Epithelial cell of proximal tubule (primary cell): ENCODE results near the gene NDUFA6. TPM values are rescaled to one million over a fixed set of nuclear protein-coding genes. Genes with fewer than 3 reads are reported as not detected.
"Not testable (repeated sequence)": the region's sequence is repeated elsewhere in the genome, so short reads cannot be mapped to it uniquely, and the experiment has no call there.

Source experiments
- DNase-seq: peaks from one replicate; pipeline ENCODE4 v3.0.0-alpha.2; 2011; ENCODE audit warnings: low read depth
- H3K4me3 ChIP-seq: 2 replicates; pipeline ENCODE4 v1.5.1; 2011; ENCODE audit warnings: low read depth, mild to moderate bottlenecking, low read length
- CTCF ChIP-seq: conservative IDR thresholded peaks from 2 replicates; pipeline ENCODE4 v1.5.1; 2012; ENCODE audit warnings: low read depth, mild to moderate bottlenecking, low read length
- total RNA-seq: library from RNA; depleted of rRNA; stranded (reverse); fragments of >200 nt; gene quantifications from 2 replicates; pipeline ENCODE4 v1.2.3, GENCODE V29; 2015

Gene NDUFA6
- total RNA-seq, 1 donor from 2014 or later, result 91.0 TPM

GRCh38 chr22:42076764-42077485 is 13.6 kb downstream of the NDUFA6 start:
- DNase-seq, result no peak
- no peak for TF ChIP-seq CTCF
- H3K4me3 ChIP-seq, result no peak overlapping the region

GRCh38 chr22:42074846-42075676 is 15.5 kb downstream of the NDUFA6 start:
- H3K4me3 ChIP-seq, result peak overlapping the region; percentile 63
- no peak for DNase-seq
- no peak for TF ChIP-seq CTCF

- peak within 1 kb of the TSS; percentile 63 for H3K4me3 ChIP-seq
- peak; percentile 39 for TF ChIP-seq CTCF
- DNase-seq, result no peak
Measured at GRCh38 chr22:42074132-42074811, 16.3 kb downstream of the NDUFA6 start, which contains the start of gene PHETA2. PHETA2 (plus strand) TSS chr22:42074248; CDS start chr22:42077294, 3,046 bp downstream.

GRCh38 chr22:42073621-42074041 is 16.9 kb downstream of the NDUFA6 start:
- no peak for TF ChIP-seq CTCF
- no peak for DNase-seq
- H3K4me3 ChIP-seq, result peak overlapping the region; percentile 63

GRCh38 chr22:42072606-42073330 is 17.8 kb downstream of the NDUFA6 start:
- TF ChIP-seq CTCF, result peak; percentile 6
- no peak overlapping the region for H3K4me3 ChIP-seq
- DNase-seq, result no peak

- peak overlapping the region; percentile 67 for H3K4me3 ChIP-seq
- DNase-seq, result not testable (repeated sequence)
Measured at GRCh38 chr22:42071508-42071907, 19.1 kb downstream of the NDUFA6 start.
